Lung (tissue), 12 donors: ENCODE data around the gene IGFBP5. TPM values are rescaled to one million over a fixed set of nuclear protein-coding genes. Genes with fewer than 3 reads are reported as not detected.

Experiments used
- ATAC-seq: fragments of 200-7000 bp; cut with Tn5 transposase; one replicate; pipeline ENCODE4 v1.9.1; 2020; ENCODE audit warnings: moderate number of reproducible peaks; ENCODE audit not compliant: insufficient read depth, low FRiP score
- DNase-seq, 3 donors: peaks; one replicate each; pipeline ENCODE4 v3.0.0-alpha.2; 2013 to 2017
- H3K27ac ChIP-seq, 2 donors: one replicate each; pipeline ENCODE4 v1.5.1; 2013; ENCODE audit warnings: mild to moderate bottlenecking in 2 of 2, moderate library complexity in 2 of 2, control low read depth in 1 of 2, inconsistent platforms in 1 of 2, low read depth in 1 of 2, low read length in 1 of 2
- H3K27me3 ChIP-seq, 3 donors: one replicate each; pipeline ENCODE4 v1.5.1; 2013; ENCODE audit warnings: low read length in 2 of 3; ENCODE audit not compliant: control insufficient read depth in 3 of 3, insufficient read depth in 3 of 3
- H3K36me3 ChIP-seq, 4 donors: one replicate each; pipeline ENCODE4 v1.5.1; 2013; ENCODE audit warnings: low read length in 4 of 4, mild to moderate bottlenecking in 1 of 4, moderate library complexity in 1 of 4; ENCODE audit not compliant: control insufficient read depth in 4 of 4, insufficient read depth in 4 of 4
- H3K4me1 ChIP-seq, 5 donors: one replicate each; pipeline ENCODE4 v1.5.1; 2013; ENCODE audit warnings: low read length in 5 of 5, mild to moderate bottlenecking in 2 of 5, moderate library complexity in 1 of 5; ENCODE audit not compliant: control insufficient read depth in 5 of 5, insufficient read depth in 5 of 5
- H3K4me3 ChIP-seq: one replicate; pipeline ENCODE4 v1.5.1; 2013; ENCODE audit warnings: mild to moderate bottlenecking, control low read depth, moderate library complexity
- H3K9ac ChIP-seq, 2 donors: one replicate each; pipeline ENCODE4 v1.5.1; 2013; ENCODE audit warnings: low read length in 2 of 2, control low read depth in 1 of 2; ENCODE audit not compliant: insufficient read depth in 1 of 2
- H3K9me3 ChIP-seq, 4 donors: one replicate each; pipeline ENCODE4 v1.5.1; 2013; ENCODE audit warnings: low read length in 3 of 4, mild to moderate bottlenecking in 1 of 4, moderate library complexity in 1 of 4; ENCODE audit not compliant: control insufficient read depth in 4 of 4, insufficient read depth in 3 of 4
- WGBS, 2 donors: extraction: QIAGEN DNeasy Blood & Tissue Kit; methylation state at CpG; one replicate each; pipeline ENCODE4 v1.1.7; 2013; 5-methylcytosine and 5-hydroxymethylcytosine counted together
- polyA plus RNA-seq, 2 donors: library from polyadenylated mRNA; stranded (reverse); fragments of 200-250 nt; gene quantifications; one replicate each; pipeline ENCODE4 v1.2.1, GENCODE V29; 2013
- total RNA-seq, 2 donors: library from RNA; depleted of rRNA in 1 of 2; stranded (reverse); fragments of >200 nt in 1 of 2; gene quantifications; one replicate each; pipeline ENCODE4 v1.2.1, GENCODE V29; 2014 to 2021
- TF ChIP-seq, protein P1 (sequence below): IDR thresholded peaks from 2 replicates; pipeline ENCODE4 v1.5.1; 2012; ENCODE audit warnings: mild to moderate bottlenecking; ENCODE audit errors: control extremely low read depth, extremely low read depth
- donor health status: control.
- donor health status: control.
- donor health status: Bipolar disorder and iron deficiency.
- donor health status: healthy.
- donor health status: DM: yes; HTN: yes; CAD: no.

The IGFBP5 gene
- total and polyA plus RNA-seq, 4 donors = 22.2 to 196 (median 86.8) TPM

DNA sequence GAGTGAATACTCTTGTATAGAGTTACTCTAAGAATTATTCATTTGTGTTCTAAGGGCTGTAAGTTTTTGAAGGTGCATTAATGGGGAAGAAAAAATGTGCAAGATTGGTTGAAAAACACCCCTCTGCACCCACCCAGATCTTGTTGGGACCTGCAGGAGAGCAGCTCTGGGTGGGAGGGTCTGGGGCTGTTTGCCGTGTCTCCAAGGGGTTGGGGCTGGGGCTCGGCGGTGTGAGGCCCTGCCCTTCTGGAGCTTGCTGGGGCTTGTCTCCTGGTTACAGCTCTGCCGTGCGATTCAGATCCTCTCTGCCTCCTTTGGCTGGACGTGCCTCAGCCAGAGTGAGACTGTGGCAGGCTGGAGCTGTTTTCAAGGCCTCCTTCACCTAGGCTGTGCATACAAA is 36.1 kb downstream of the IGFBP5 start:
- TF ChIP-seq, protein P1, sequence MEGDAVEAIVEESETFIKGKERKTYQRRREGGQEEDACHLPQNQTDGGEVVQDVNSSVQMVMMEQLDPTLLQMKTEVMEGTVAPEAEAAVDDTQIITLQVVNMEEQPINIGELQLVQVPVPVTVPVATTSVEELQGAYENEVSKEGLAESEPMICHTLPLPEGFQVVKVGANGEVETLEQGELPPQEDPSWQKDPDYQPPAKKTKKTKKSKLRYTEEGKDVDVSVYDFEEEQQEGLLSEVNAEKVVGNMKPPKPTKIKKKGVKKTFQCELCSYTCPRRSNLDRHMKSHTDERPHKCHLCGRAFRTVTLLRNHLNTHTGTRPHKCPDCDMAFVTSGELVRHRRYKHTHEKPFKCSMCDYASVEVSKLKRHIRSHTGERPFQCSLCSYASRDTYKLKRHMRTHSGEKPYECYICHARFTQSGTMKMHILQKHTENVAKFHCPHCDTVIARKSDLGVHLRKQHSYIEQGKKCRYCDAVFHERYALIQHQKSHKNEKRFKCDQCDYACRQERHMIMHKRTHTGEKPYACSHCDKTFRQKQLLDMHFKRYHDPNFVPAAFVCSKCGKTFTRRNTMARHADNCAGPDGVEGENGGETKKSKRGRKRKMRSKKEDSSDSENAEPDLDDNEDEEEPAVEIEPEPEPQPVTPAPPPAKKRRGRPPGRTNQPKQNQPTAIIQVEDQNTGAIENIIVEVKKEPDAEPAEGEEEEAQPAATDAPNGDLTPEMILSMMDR = no peak
- DNase-seq = no peak
- H3K27ac ChIP-seq = no peak overlapping the region
- no peaks in the 10 kb centered on the region for H3K9me3 ChIP-seq
- no peak for ATAC-seq
- H3K36me3 ChIP-seq = no peaks in the 10 kb centered on the region
- H3K4me1 ChIP-seq = peaks cover 0 to 4% (median 0%) of the 10 kb centered on the region in 5 donors
- H3K9ac ChIP-seq = no peak overlapping the region
- WGBS, 2 donors = 82 to 92% methylated on average over 6 of the region's 6 CpGs
- no peaks in the 10 kb centered on the region for H3K27me3 ChIP-seq
- no peak overlapping the region for H3K4me3 ChIP-seq

DNA sequence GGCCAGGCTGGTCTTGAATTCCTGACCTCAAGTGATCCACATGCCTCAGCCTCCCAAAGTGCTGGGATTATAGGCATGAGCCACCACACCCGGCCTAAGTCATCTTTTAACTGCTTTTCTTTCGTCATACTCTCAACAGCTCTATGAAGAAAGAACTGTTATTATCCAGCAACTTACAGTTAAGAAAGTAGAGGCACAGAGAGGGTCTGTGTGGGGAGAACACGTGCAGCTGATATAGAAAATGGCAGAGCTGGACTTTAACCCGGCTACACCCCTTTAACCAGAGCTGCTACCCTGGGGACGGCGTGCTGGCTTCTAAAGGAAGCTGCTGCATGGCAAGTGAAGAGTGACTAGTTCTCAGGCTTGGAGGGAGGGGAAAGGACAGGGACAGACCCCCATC is 36.6 kb downstream of the IGFBP5 start:
- 83 to 85% methylated on average over 6 of the region's 6 CpGs for WGBS, 2 donors
- TF ChIP-seq, protein P1 = no peak

DNA sequence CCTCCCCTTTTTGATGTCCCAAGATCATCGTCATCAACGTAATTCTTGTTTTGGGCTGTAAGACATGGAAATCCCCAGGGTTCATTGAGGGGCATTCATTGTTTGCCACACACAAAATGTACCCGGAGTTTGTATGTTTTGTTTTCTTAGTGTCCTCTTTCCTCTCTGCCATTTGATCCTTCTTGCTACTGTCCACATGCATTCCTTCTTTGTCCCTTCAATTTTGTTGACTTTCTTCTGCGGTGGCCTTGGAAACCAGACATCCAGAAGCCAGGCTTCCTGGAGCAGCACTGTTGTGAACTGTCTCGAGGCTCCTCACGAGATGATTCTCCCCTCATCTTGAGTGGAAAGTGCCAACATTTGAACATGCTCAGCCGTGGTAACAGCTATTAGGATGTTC is 37.4 kb downstream of the IGFBP5 start:
- 77 to 84% methylated on average over 7 of the region's 7 CpGs for WGBS, 2 donors
- Histone ChIP-seq H3K27me3 (no peaks in the 10 kb centered on the region), H3K27ac (no peak overlapping the region), H3K9ac (no peak overlapping the region), H3K36me3 (no peaks in the 10 kb centered on the region), H3K4me1 (peaks cover 0 to 6% (median 0%) of the 10 kb centered on the region in 5 donors), H3K4me3 (no peak overlapping the region), H3K9me3 (no peaks in the 10 kb centered on the region)
- TF ChIP-seq, protein P1 = no peak
- ATAC-seq = no peak
- DNase-seq = no peak

More for the DNA sequence above, 36.6 kb downstream of the IGFBP5 start:
- Histone ChIP-seq H3K36me3 (no peaks in the 10 kb centered on the region), H3K9me3 (no peaks in the 10 kb centered on the region), H3K4me3 (no peak overlapping the region), H3K4me1 (peaks cover 0 to 6% (median 0%) of the 10 kb centered on the region in 5 donors), H3K27ac (no peak overlapping the region), H3K9ac (no peak overlapping the region), H3K27me3 (no peaks in the 10 kb centered on the region)
- DNase-seq (no peak), ATAC-seq (no peak)
